Caco-2 (cell line): ENCODE measurements around the gene PXYLP1. TPM values are rescaled to one million over a fixed set of nuclear protein-coding genes. Genes with fewer than 3 reads are reported as not detected.
A peak's percentile ranks its signal among the peaks of the same experiment; 100 is the strongest.

Experiments used
- BruUV-seq: library from RNA; stranded (reverse); fragments of 400-500 nt; replicated peaks from 2 replicates; lab custom pipeline; 2021; lab: Mats Ljungman, UMichigan
- CTCF ChIA-PET: fragments of 300-600 bp; sonication (Branson Sonifier 250); formaldehyde crosslinking; loops from one replicate; lab custom pipeline; 2022; ENCODE audit warnings: antibody characterized with exemption; lab: Charles Lee
- POLR2A ChIA-PET: fragments of 300-600 bp; sonication (Branson Sonifier 250); formaldehyde crosslinking; loops from one replicate; lab custom pipeline; 2022; ENCODE audit warnings: antibody characterized with exemption; lab: Charles Lee
- DNase-seq, 2 experiments: peaks; one replicate each; pipeline versions ENCODE4 v3.0.0 to v3.0.0-alpha.2; 2020 to 2022
- H3K27me3 ChIP-seq: replicated peaks from 2 replicates; pipeline ENCODE4 v1.6.0; 2011; ENCODE audit warnings: low read length; ENCODE audit not compliant: control insufficient read depth, insufficient read depth
- H3K36me3 ChIP-seq: 2 replicates; pipeline ENCODE4 v1.5.1; 2011; ENCODE audit warnings: low read length; ENCODE audit not compliant: control insufficient read depth, insufficient read depth
- H3K4me1 ChIP-seq: fragments of 250-450 bp; sonication (Bioruptor Pico); 2 replicates; pipeline ENCODE4 v1.5.1; 2020; ENCODE audit warnings: mild to moderate bottlenecking
- H3K4me3 ChIP-seq: 2 replicates; pipeline ENCODE4 v1.5.1; 2011; ENCODE audit warnings: low read depth, mild to moderate bottlenecking, control low read depth, low read length
- H3K9me3 ChIP-seq: fragments of 250-450 bp; sonication (Bioruptor Pico); 2 replicates; pipeline ENCODE4 v1.5.1; 2020; ENCODE audit warnings: mild to moderate bottlenecking, moderate library complexity
- H3K27ac Mint-ChIP-seq: one replicate; pipeline ENCODE4 v1.8.0; 2022; ENCODE audit warnings: mixed read lengths; ENCODE audit not compliant: unreplicated experiment
- H3K27me3 Mint-ChIP-seq: one replicate; pipeline ENCODE4 v1.8.0; 2022; ENCODE audit warnings: mixed read lengths; ENCODE audit not compliant: insufficient read depth, unreplicated experiment
- H3K36me3 Mint-ChIP-seq: one replicate; pipeline ENCODE4 v1.8.0; 2022; ENCODE audit warnings: mild to moderate bottlenecking, mixed read lengths; ENCODE audit not compliant: insufficient read depth, unreplicated experiment
- H3K4me1 Mint-ChIP-seq: one replicate; pipeline ENCODE4 v1.8.0; 2022; ENCODE audit warnings: low read depth, mixed read lengths; ENCODE audit not compliant: unreplicated experiment
- H3K4me3 Mint-ChIP-seq: one replicate; pipeline ENCODE4 v1.8.0; 2022; ENCODE audit warnings: mild to moderate bottlenecking, moderate library complexity, mixed read lengths; ENCODE audit not compliant: unreplicated experiment
- H3K9me3 Mint-ChIP-seq: one replicate; pipeline ENCODE4 v1.8.0; 2022; ENCODE audit warnings: mixed read lengths; ENCODE audit not compliant: unreplicated experiment
- CTCF ChIP-seq, 2 experiments: fragments of 200-600 bp in 1 of 2; IDR thresholded peaks; 1 replicate in 1 of 2; 2 replicates in 1 of 2; pipeline versions ENCODE4 v1.5.1 to v1.8.0; 2011 to 2022; ENCODE audit warnings: antibody characterized with exemption in 1 of 2, control low read depth in 1 of 2, inconsistent platforms in 1 of 2, low read depth in 1 of 2, low read length in 1 of 2, mild to moderate bottlenecking in 1 of 2, moderate library complexity in 1 of 2; ENCODE audit not compliant: insufficient read depth in 1 of 2, severe bottlenecking in 1 of 2, unreplicated experiment in 1 of 2
- intact Hi-C: fragments of 100-400 bp; cut with micrococcal nuclease; formaldehyde crosslinking; loops from one replicate; pipeline ENCODE4 v1.10.0; 2022; ENCODE audit not compliant: unreplicated experiment
- total RNA-seq: library from RNA; stranded (reverse); gene quantifications from 2 replicates; pipeline ENCODE4 v1.2.3, GENCODE V29; 2022

Gene PXYLP1
- total RNA-seq, 1 experiment from 2014 or later: 24.6 TPM

- intact Hi-C loops: no loop called here
- POLR2A ChIA-PET: no interaction called here
- H3K27me3 Mint-ChIP-seq: no peaks in the 10 kb centered on the region
Observed at GRCh38 chr3:141253326-141253725, 21.7 kb downstream of the PXYLP1 start.

GRCh38 chr3:141253811-141254210, 22.2 kb downstream of the PXYLP1 start:
- Histone ChIP-seq H3K4me1 (no peaks in the 10 kb centered on the region), H3K4me3 (no peak overlapping the region), H3K36me3 (no peaks in the 10 kb centered on the region), H3K9me3 (no peaks in the 10 kb centered on the region), H3K27me3 (no peaks in the 10 kb centered on the region)
- no peak for DNase-seq
- ChIA-PET CTCF (interaction anchor here (0.5 kb wide), 1 partner anchor 345 kb away, joined by 3 read pairs; no protein-coding TSS in a partner anchor), POLR2A (no interaction called here)
- no peak overlapping the region for H3K27ac Mint-ChIP-seq
- no peaks in the 10 kb centered on the region for H3K27me3 Mint-ChIP-seq
- peaks cover 6% of the 10 kb centered on the region for H3K36me3 Mint-ChIP-seq
- no TSS peak for BruUV-seq
- TF ChIP-seq CTCF (IDR thresholded peaks at IDR 0.05; ENCODE audit: insufficient read depth in 1 of 2, low read depth in 1 of 2, low read length in 1 of 2, severe bottlenecking in 1 of 2, unreplicated experiment in 1 of 2): no peak
- intact Hi-C loops: no loop called here
- no peaks in the 10 kb centered on the region for H3K9me3 Mint-ChIP-seq
- H3K4me1 Mint-ChIP-seq: no peaks in the 10 kb centered on the region
- no peak overlapping the region for H3K4me3 Mint-ChIP-seq

More at GRCh38 chr3:141253326-141253725, 21.7 kb downstream of the PXYLP1 start:
- H3K4me1 ChIP-seq: no peaks in the 10 kb centered on the region
- no peak for TF ChIP-seq CTCF (IDR thresholded peaks at IDR 0.05; ENCODE audit: insufficient read depth in 1 of 2, low read depth in 1 of 2, low read length in 1 of 2, severe bottlenecking in 1 of 2, unreplicated experiment in 1 of 2)
- BruUV-seq: no TSS peak
- CTCF ChIA-PET: interaction anchor here (0.7 to 1.4 kb wide), 3 partner anchors 21 to 289 kb away, joined by 3 to 6 read pairs (median 3); partner anchors contain the start of gene PXYLP1
- no peaks in the 10 kb centered on the region for H3K4me1 Mint-ChIP-seq
- no peaks in the 10 kb centered on the region for H3K9me3 Mint-ChIP-seq
- H3K4me3 Mint-ChIP-seq: no peak overlapping the region
- no peaks in the 10 kb centered on the region for H3K27me3 ChIP-seq
- H3K36me3 Mint-ChIP-seq: peaks cover 6% of the 10 kb centered on the region
- H3K9me3 ChIP-seq: no peaks in the 10 kb centered on the region
- H3K4me3 ChIP-seq: no peak overlapping the region
- no peak overlapping the region for H3K27ac Mint-ChIP-seq
- no peaks in the 10 kb centered on the region for H3K36me3 ChIP-seq
- DNase-seq: no peak

GRCh38 chr3:141255137-141255845, 23.7 kb downstream of the PXYLP1 start:
- no peaks in the 10 kb centered on the region for H3K27me3 ChIP-seq
- no peak for TF ChIP-seq CTCF (IDR thresholded peaks at IDR 0.05; ENCODE audit: insufficient read depth in 1 of 2, low read depth in 1 of 2, low read length in 1 of 2, severe bottlenecking in 1 of 2, unreplicated experiment in 1 of 2)
- BruUV-seq: no TSS peak
- Mint-ChIP-seq H3K36me3 (peaks cover 6% of the 10 kb centered on the region), H3K27ac (no peak overlapping the region), H3K9me3 (no peaks in the 10 kb centered on the region), H3K27me3 (no peaks in the 10 kb centered on the region), H3K4me1 (no peaks in the 10 kb centered on the region), H3K4me3 (no peak overlapping the region)
- intact Hi-C loops: no loop called here
- H3K36me3 ChIP-seq: no peaks in the 10 kb centered on the region
- H3K4me1 ChIP-seq: no peaks in the 10 kb centered on the region
- peak in 1 of 2 experiments; percentile 6 for DNase-seq
- ChIA-PET CTCF (interaction anchor here (1.6 kb wide), 1 partner anchor 27 kb away, joined by 4 read pairs; no protein-coding TSS in a partner anchor), POLR2A (no interaction called here)
- H3K4me3 ChIP-seq: no peak overlapping the region
- H3K9me3 ChIP-seq: no peaks in the 10 kb centered on the region
